Bronchial epithelial cell (primary cell): ENCODE measurements around the gene ABCC11. TPM values are rescaled to one million over a fixed set of nuclear protein-coding genes. Genes with fewer than 3 reads are reported as not detected.

Source experiments
- DNase-seq: peaks from one replicate; pipeline ENCODE4 v3.0.0-alpha.2; 2010; ENCODE audit warnings: low read depth
- FAIRE-seq: peaks from 2 replicates; lab custom pipeline; 2011; peaks lifted over from hg19 to GRCh38; lab: Jason Lieb, UNC
- H3K27me3 ChIP-seq: 2 replicates; pipeline ENCODE4 v1.5.1; 2011; ENCODE audit warnings: low read length; ENCODE audit not compliant: control insufficient read depth, insufficient read depth
- H3K36me3 ChIP-seq: 2 replicates; pipeline ENCODE4 v1.5.1; 2011; ENCODE audit warnings: low read length; ENCODE audit not compliant: control insufficient read depth, insufficient read depth
- H3K4me3 ChIP-seq: 2 replicates; pipeline ENCODE4 v1.5.1; 2011; ENCODE audit warnings: mild to moderate bottlenecking, low read depth, low read length, control low read depth
- total RNA-seq: library from RNA; depleted of rRNA; stranded (reverse); fragments of >200 nt; gene quantifications from 2 replicates; pipeline ENCODE4 v1.2.1, GENCODE V29; 2014
- TF ChIP-seq, protein P1 (sequence below): IDR thresholded peaks from 2 replicates; pipeline ENCODE4 v1.5.1; 2011; ENCODE audit warnings: mild to moderate bottlenecking, moderate library complexity, low read length, control low read depth, inconsistent platforms; ENCODE audit not compliant: insufficient read depth, severe bottlenecking

ABCC11 gene
- total RNA-seq, 1 donor from 2014 or later: 0.26 TPM

GRCh38 chr16:48155926-48156789 lies 91.2 kb downstream of the ABCC11 start, which contains the start of gene ABCC12:
Gene ABCC12, minus strand, starts transcription at chr16:48155993. Its CDS starts 9,569 bp downstream, at chr16:48146424.
- TF ChIP-seq, protein P1, sequence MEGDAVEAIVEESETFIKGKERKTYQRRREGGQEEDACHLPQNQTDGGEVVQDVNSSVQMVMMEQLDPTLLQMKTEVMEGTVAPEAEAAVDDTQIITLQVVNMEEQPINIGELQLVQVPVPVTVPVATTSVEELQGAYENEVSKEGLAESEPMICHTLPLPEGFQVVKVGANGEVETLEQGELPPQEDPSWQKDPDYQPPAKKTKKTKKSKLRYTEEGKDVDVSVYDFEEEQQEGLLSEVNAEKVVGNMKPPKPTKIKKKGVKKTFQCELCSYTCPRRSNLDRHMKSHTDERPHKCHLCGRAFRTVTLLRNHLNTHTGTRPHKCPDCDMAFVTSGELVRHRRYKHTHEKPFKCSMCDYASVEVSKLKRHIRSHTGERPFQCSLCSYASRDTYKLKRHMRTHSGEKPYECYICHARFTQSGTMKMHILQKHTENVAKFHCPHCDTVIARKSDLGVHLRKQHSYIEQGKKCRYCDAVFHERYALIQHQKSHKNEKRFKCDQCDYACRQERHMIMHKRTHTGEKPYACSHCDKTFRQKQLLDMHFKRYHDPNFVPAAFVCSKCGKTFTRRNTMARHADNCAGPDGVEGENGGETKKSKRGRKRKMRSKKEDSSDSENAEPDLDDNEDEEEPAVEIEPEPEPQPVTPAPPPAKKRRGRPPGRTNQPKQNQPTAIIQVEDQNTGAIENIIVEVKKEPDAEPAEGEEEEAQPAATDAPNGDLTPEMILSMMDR: no peak
- H3K4me3 ChIP-seq: no peak within 1 kb of the TSS

DNA sequence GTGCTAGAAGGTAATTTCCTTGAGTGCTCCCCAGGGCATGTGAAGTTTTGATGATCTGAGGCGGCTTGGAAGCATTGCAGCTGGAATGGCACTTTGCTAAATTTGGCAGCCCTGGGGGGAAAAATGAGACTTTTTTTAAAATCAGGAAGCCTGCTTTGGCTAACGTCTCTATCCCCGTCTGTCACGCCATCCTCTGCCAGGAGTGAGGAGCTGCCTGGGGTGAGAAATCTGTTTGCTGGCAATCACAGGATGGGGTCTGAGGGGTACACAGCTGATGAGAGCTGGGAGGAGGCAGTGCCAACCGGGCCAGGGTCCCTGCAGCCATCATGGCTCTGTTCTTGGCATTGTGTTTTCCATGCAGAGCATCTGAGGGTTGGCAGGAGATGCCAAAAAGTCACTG lies 93.6 kb downstream of the ABCC11 start:
- TF ChIP-seq, protein P1: no peak
- Histone ChIP-seq H3K4me3 (no peak overlapping the region), H3K36me3 (no peaks in the 10 kb centered on the region), H3K27me3 (no peaks in the 10 kb centered on the region)
- no peak for FAIRE-seq
- no peak for DNase-seq

More at GRCh38 chr16:48155926-48156789, 91.2 kb downstream of the ABCC11 start, which contains the start of gene ABCC12:
- DNase-seq (no peak), FAIRE-seq (no peak)
- H3K27me3 ChIP-seq: no peaks in the 10 kb centered on the region
- no peaks in the 10 kb centered on the region for H3K36me3 ChIP-seq

GRCh38 chr16:48152226-48152625 lies 95.1 kb downstream of the ABCC11 start:
- TF ChIP-seq, protein P1: no peak
- no peaks in the 10 kb centered on the region for H3K36me3 ChIP-seq
- FAIRE-seq (no peak), DNase-seq (no peak)
- H3K4me3 ChIP-seq: no peak overlapping the region
- H3K27me3 ChIP-seq: no peaks in the 10 kb centered on the region

DNA sequence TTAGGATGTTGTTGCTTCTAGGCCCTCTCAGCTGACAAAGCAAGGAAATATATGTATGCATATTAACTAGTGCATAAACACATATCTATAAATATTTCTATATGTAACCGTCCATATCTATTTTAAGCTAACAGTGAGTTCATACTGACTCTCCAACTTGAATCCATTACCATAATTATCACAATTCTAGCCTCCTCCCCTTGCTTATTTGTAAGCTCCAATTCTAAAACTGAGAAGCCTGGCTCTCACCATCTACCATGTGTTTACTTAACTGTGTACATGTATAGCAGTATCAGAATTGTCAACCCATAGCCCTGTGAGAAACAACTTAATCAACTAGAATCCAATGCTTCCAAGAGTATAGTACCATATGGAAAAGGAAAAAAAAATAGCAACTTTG lies 96.6 kb downstream of the ABCC11 start:
- TF ChIP-seq, protein P1: no peak
- no peaks in the 10 kb centered on the region for H3K36me3 ChIP-seq
- no peak for FAIRE-seq

GRCh38 chr16:48146710-48147109 lies 100.6 kb downstream of the ABCC11 start:
- Histone ChIP-seq H3K36me3 (no peaks in the 10 kb centered on the region), H3K4me3 (no peak overlapping the region), H3K27me3 (no peaks in the 10 kb centered on the region)
- TF ChIP-seq, protein P1: no peak
- FAIRE-seq (no peak), DNase-seq (no peak)

More for the DNA sequence above, 96.6 kb downstream of the ABCC11 start:
- DNase-seq: no peak
- Histone ChIP-seq H3K4me3 (no peak overlapping the region), H3K27me3 (no peaks in the 10 kb centered on the region)
